Measurements from ENCODE around the gene PARPBP. TPM values are rescaled to one million over a fixed set of nuclear protein-coding genes. Genes with fewer than 3 reads are reported as not detected.

Gene PARPBP
- total and polyA plus RNA-seq, 2 donors (not counting 3 experiments of a cell fraction or from before 2014, with no cell fraction given) = 4.2 to 19.0 TPM

GRCh38 chr12:102106905-102107304 is 13.1 kb upstream of the PARPBP start:
- intact Hi-C loops (cut with micrococcal nuclease) = no loop called here
- dilution Hi-C loops (cut with MboI; ENCODE audit: extremely low pct_ligation_motif_present, low sequenced_read_pairs) = no loop called here
- Histone ChIP-seq H3K9me3 (replicated peaks; ENCODE audit: control insufficient read depth, insufficient read depth, low read length) (peaks cover 2% of the 10 kb centered on the region), H3K9ac (replicated peaks; ENCODE audit: extremely low read depth, insufficient read depth, low read length) (no peak overlapping the region), H3K4me3 (replicated peaks in 1 of 3; ENCODE audit: insufficient read depth in 1 of 3, low read depth in 1 of 3, low read length in 3 of 3) (no peak overlapping the region), H3K27ac (ENCODE audit: insufficient read depth, low read depth, low read length) (no peak overlapping the region), H2AFZ (ENCODE audit: low read depth, low read length) (no peak overlapping the region), H3K9me1 (replicated peaks; ENCODE audit: control insufficient read depth, extremely low read depth, insufficient read depth, low read length) (no peaks in the 10 kb centered on the region), H3K79me2 (ENCODE audit: control insufficient read depth, insufficient read depth, low read length) (no peaks in the 10 kb centered on the region), H4K20me1 (replicated peaks; ENCODE audit: control insufficient read depth, extremely low read depth, insufficient read depth, low read length) (no peaks in the 10 kb centered on the region), H3K36me3 (ENCODE audit: control insufficient read depth in 2 of 2, extremely low read depth in 1 of 2, insufficient read depth in 2 of 2, low read length in 2 of 2) (peaks cover 9 to 12% of the 10 kb centered on the region in 2 experiments), H3K27me3 (ENCODE audit: control insufficient read depth in 2 of 2, insufficient read depth in 2 of 2, low read length in 2 of 2) (no peaks in the 10 kb centered on the region), H3K4me2 (ENCODE audit: insufficient read depth, low read length) (no peak overlapping the region), H3K4me1 (ENCODE audit: control insufficient read depth, extremely low read depth, insufficient read depth, low read length) (no peaks in the 10 kb centered on the region)
- TF ChIP-seq MAX (IDR thresholded peaks at IDR 0.05; ENCODE audit: insufficient read depth, insufficient read length) (no peak), MYC (IDR thresholded peaks at IDR 0.05; ENCODE audit: low read depth, low read length) (no peak), EZH2 (IDR thresholded peaks at IDR 0.05; ENCODE audit: borderline replicate concordance, low read depth, low read length, severe bottlenecking) (no peak), FOS (IDR thresholded peaks at IDR 0.05; ENCODE audit: borderline replicate concordance, insufficient read depth, low read length) (no peak), GATA2 (IDR thresholded peaks at IDR 0.05; ENCODE audit: insufficient read depth, insufficient read length, low read depth, low read length) (no peak), POLR2AphosphoS5 (IDR thresholded peaks at IDR 0.05; ENCODE audit: insufficient read depth, low read depth, low read length) (no peak), POLR2A (IDR thresholded peaks at IDR 0.05; ENCODE audit: low read depth, low read length) (no peak), CTCF (IDR thresholded peaks at IDR 0.05; ENCODE audit: extremely low read depth in 1 of 2, insufficient read depth in 1 of 2, low read depth in 1 of 2, low read length in 2 of 2) (no peak), JUN (IDR thresholded peaks at IDR 0.05; ENCODE audit: borderline replicate concordance, insufficient read depth, insufficient read length, low read depth) (no peak)
- ChIA-PET CTCF (no interaction called here), POLR2A (no interaction called here)
- DNase-seq (ENCODE audit: low read depth, low spot score) (no peak), FAIRE-seq (no peak)
- BruUV-seq (replicated peaks) = no TSS peak

Data from endothelial cell of umbilical vein (primary cell).